ENCODE data around the gene GASK1B. TPM values are rescaled to one million over a fixed set of nuclear protein-coding genes. Genes with fewer than 3 reads are reported as not detected.

The GASK1B gene
- total and polyA plus RNA-seq, 2 donors (not counting 3 experiments of a cell fraction or from before 2014, with no cell fraction given): 160 to 235 TPM

DNA sequence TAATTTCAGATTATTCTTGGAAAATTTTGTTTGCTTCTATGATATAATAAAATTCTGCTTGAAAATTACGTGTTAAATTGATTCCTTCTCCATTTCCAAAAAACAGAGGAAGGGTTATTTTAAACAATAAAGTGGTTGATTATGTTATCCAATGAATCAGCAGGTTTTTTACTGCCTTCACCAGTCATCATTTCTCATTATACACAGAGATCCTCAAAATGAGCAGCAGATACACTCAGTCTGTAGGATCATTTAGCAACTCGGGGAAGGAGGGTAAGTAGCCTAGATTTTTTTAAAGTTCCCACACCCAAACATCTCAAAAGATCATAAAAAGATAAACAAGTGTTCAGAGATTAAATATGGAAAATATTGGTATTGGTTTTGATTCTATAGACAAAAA, 30.6 kb upstream of the GASK1B start:
- no peak overlapping the region for H3K9ac ChIP-seq (replicated peaks; ENCODE audit: extremely low read depth, insufficient read depth, low read length)
- intact Hi-C loops (cut with micrococcal nuclease) (no loop called here), dilution Hi-C loops (cut with MboI; ENCODE audit: extremely low pct_ligation_motif_present, low sequenced_read_pairs) (no loop called here)
- no TSS peak for BruUV-seq (replicated peaks)
- H3K36me3 ChIP-seq (ENCODE audit: control insufficient read depth in 2 of 2, extremely low read depth in 1 of 2, insufficient read depth in 2 of 2, low read length in 2 of 2): peaks cover 5 to 6% of the 10 kb centered on the region in 2 experiments
- H2AFZ ChIP-seq (ENCODE audit: low read depth, low read length): no peak overlapping the region
- ChIA-PET CTCF (no interaction called here), POLR2A (no interaction called here)
- TF ChIP-seq POLR2A (IDR thresholded peaks at IDR 0.05; ENCODE audit: low read depth, low read length): no peak
- no peak for TF ChIP-seq EZH2 (IDR thresholded peaks at IDR 0.05; ENCODE audit: borderline replicate concordance, low read depth, low read length, severe bottlenecking)
- TF ChIP-seq POLR2AphosphoS5 (IDR thresholded peaks at IDR 0.05; ENCODE audit: insufficient read depth, low read depth, low read length): no peak
- TF ChIP-seq MYC (IDR thresholded peaks at IDR 0.05; ENCODE audit: low read depth, low read length): no peak
- no peaks in the 10 kb centered on the region for H3K4me1 ChIP-seq (ENCODE audit: control insufficient read depth, extremely low read depth, insufficient read depth, low read length)
- H3K4me3 ChIP-seq (replicated peaks in 1 of 3; ENCODE audit: insufficient read depth in 1 of 3, low read depth in 1 of 3, low read length in 3 of 3): no peak overlapping the region
- no peak overlapping the region for H3K4me2 ChIP-seq (ENCODE audit: insufficient read depth, low read length)
- no peaks in the 10 kb centered on the region for H3K79me2 ChIP-seq (ENCODE audit: control insufficient read depth, insufficient read depth, low read length)
- H3K27me3 ChIP-seq (ENCODE audit: control insufficient read depth in 2 of 2, insufficient read depth in 2 of 2, low read length in 2 of 2): no peaks in the 10 kb centered on the region
- FAIRE-seq (no peak), DNase-seq (ENCODE audit: low read depth, low spot score) (no peak)
- no peak overlapping the region for H3K27ac ChIP-seq (ENCODE audit: insufficient read depth, low read depth, low read length)
- H3K9me1 ChIP-seq (replicated peaks; ENCODE audit: control insufficient read depth, extremely low read depth, insufficient read depth, low read length): no peaks in the 10 kb centered on the region
- H4K20me1 ChIP-seq (replicated peaks; ENCODE audit: control insufficient read depth, extremely low read depth, insufficient read depth, low read length): no peaks in the 10 kb centered on the region
- no peaks in the 10 kb centered on the region for H3K9me3 ChIP-seq (replicated peaks; ENCODE audit: control insufficient read depth, insufficient read depth, low read length)

DNA sequence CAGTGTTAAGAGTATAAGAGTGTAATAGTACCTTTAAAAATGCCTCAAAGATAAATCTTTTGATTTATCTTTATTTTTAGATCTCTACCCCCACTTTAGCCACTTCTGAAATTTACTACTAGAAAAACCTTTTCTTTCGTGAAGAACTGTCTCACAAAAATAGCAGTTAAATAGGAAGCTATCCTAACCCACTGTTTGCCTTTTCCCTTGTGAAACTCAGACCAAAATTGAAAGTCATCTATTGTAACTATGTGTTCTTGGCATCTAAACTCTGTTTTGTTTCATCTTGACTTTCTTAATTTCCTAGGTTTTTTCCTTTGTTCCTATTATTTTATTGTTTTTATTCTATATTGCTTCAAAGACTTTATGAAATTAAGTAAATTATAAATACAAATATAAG, 29.7 kb upstream of the GASK1B start:
- FAIRE-seq (no peak), DNase-seq (ENCODE audit: low read depth, low spot score) (no peak)
- Histone ChIP-seq H3K4me2 (ENCODE audit: insufficient read depth, low read length) (no peak overlapping the region), H3K9me3 (replicated peaks; ENCODE audit: control insufficient read depth, insufficient read depth, low read length) (no peaks in the 10 kb centered on the region), H3K9ac (replicated peaks; ENCODE audit: extremely low read depth, insufficient read depth, low read length) (no peak overlapping the region), H3K4me3 (replicated peaks in 1 of 3; ENCODE audit: insufficient read depth in 1 of 3, low read depth in 1 of 3, low read length in 3 of 3) (no peak overlapping the region), H3K79me2 (ENCODE audit: control insufficient read depth, insufficient read depth, low read length) (no peaks in the 10 kb centered on the region), H3K9me1 (replicated peaks; ENCODE audit: control insufficient read depth, extremely low read depth, insufficient read depth, low read length) (no peaks in the 10 kb centered on the region), H3K36me3 (ENCODE audit: control insufficient read depth in 2 of 2, extremely low read depth in 1 of 2, insufficient read depth in 2 of 2, low read length in 2 of 2) (peaks cover 4 to 5% of the 10 kb centered on the region in 2 experiments), H4K20me1 (replicated peaks; ENCODE audit: control insufficient read depth, extremely low read depth, insufficient read depth, low read length) (no peaks in the 10 kb centered on the region), H3K27me3 (ENCODE audit: control insufficient read depth in 2 of 2, insufficient read depth in 2 of 2, low read length in 2 of 2) (no peaks in the 10 kb centered on the region), H2AFZ (ENCODE audit: low read depth, low read length) (no peak overlapping the region), H3K4me1 (ENCODE audit: control insufficient read depth, extremely low read depth, insufficient read depth, low read length) (no peaks in the 10 kb centered on the region), H3K27ac (ENCODE audit: insufficient read depth, low read depth, low read length) (no peak overlapping the region)
- dilution Hi-C loops (cut with MboI; ENCODE audit: extremely low pct_ligation_motif_present, low sequenced_read_pairs) (no loop called here), intact Hi-C loops (cut with micrococcal nuclease) (no loop called here)
- TSS peak; percentile 8 for BruUV-seq (replicated peaks)
- no peak for TF ChIP-seq POLR2AphosphoS5 (IDR thresholded peaks at IDR 0.05; ENCODE audit: insufficient read depth, low read depth, low read length)
- TF ChIP-seq GATA2 (IDR thresholded peaks at IDR 0.05; ENCODE audit: insufficient read depth, insufficient read length, low read depth, low read length): no peak
- TF ChIP-seq, protein P1, sequence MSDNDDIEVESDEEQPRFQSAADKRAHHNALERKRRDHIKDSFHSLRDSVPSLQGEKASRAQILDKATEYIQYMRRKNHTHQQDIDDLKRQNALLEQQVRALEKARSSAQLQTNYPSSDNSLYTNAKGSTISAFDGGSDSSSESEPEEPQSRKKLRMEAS (IDR thresholded peaks at IDR 0.05; ENCODE audit: insufficient read depth, insufficient read length): no peak
- no peak for TF ChIP-seq EZH2 (IDR thresholded peaks at IDR 0.05; ENCODE audit: borderline replicate concordance, low read depth, low read length, severe bottlenecking)
- no peak for TF ChIP-seq POLR2A (IDR thresholded peaks at IDR 0.05; ENCODE audit: low read depth, low read length)
- no peak for TF ChIP-seq FOS (IDR thresholded peaks at IDR 0.05; ENCODE audit: borderline replicate concordance, insufficient read depth, low read length)
- TF ChIP-seq JUN (IDR thresholded peaks at IDR 0.05; ENCODE audit: borderline replicate concordance, insufficient read depth, insufficient read length, low read depth): no peak
- TF ChIP-seq, protein P2, sequence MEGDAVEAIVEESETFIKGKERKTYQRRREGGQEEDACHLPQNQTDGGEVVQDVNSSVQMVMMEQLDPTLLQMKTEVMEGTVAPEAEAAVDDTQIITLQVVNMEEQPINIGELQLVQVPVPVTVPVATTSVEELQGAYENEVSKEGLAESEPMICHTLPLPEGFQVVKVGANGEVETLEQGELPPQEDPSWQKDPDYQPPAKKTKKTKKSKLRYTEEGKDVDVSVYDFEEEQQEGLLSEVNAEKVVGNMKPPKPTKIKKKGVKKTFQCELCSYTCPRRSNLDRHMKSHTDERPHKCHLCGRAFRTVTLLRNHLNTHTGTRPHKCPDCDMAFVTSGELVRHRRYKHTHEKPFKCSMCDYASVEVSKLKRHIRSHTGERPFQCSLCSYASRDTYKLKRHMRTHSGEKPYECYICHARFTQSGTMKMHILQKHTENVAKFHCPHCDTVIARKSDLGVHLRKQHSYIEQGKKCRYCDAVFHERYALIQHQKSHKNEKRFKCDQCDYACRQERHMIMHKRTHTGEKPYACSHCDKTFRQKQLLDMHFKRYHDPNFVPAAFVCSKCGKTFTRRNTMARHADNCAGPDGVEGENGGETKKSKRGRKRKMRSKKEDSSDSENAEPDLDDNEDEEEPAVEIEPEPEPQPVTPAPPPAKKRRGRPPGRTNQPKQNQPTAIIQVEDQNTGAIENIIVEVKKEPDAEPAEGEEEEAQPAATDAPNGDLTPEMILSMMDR (IDR thresholded peaks at IDR 0.05; ENCODE audit: extremely low read depth in 1 of 2, insufficient read depth in 1 of 2, low read depth in 1 of 2, low read length in 2 of 2): no peak
- no peak for TF ChIP-seq MYC (IDR thresholded peaks at IDR 0.05; ENCODE audit: low read depth, low read length)
- POLR2A ChIA-PET: no interaction called here
- CTCF ChIA-PET: interaction anchor here (1.1 to 1.2 kb wide), 2 partner anchors 10 to 17 kb away, joined by 3 to 5 read pairs; no protein-coding TSS in a partner anchor
